GM12865 (cell line): ENCODE measurements around the gene BSG.

Source experiments
- DNase-seq: peaks from one replicate; pipeline ENCODE4 v3.0.0; 2010; ENCODE audit warnings: low read depth
- H3K4me3 ChIP-seq: 2 replicates; pipeline ENCODE4 v1.5.1; 2011; ENCODE audit warnings: mild to moderate bottlenecking, low read depth, low read length, control low read depth
- TF ChIP-seq, protein P1 (sequence below): IDR thresholded peaks from 2 replicates; pipeline ENCODE4 v1.5.1; 2011; ENCODE audit warnings: low read length, control low read depth, low read depth, inconsistent platforms; ENCODE audit not compliant: insufficient read depth; ENCODE audit errors: missing control alignments

The BSG gene

DNA sequence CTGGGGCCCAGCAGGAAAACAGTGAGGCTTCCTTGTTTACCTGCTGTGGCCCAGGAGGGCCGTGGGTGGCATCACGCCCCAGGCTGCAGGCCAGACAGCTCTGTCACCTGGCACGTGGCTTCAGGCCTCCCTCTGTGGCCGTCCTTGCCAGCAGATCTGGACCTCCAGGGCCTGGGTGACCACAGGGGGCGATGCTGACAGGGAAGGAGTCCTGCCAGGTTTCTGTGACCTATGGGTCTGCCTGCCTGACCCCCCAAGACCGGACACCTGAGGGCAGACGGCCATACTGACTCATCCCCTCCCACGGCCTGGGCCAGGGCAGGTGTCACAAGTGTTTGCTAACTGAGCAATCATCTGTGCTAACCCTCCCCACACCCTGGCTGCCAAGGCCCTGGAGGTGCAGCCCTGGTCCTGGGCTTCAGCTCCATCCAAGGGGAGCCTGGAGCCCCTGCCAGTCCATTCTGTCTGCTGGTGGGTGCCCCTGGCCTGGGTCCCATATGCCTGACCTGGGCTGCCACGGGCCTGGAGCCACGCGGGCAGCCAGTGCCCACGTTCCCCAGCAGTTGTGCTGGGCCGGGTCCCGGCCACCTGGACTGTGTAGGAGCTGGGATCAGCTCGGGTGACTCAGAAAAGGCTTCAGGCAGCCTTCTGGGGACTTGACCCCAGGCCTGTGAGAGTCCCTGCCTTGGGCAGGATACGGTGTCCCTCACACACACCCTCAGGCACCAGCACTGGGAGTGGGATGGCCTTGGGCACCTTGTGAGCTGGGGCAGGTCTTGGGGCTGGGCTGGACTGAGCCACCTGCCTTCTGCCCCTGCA is 37.2 kb upstream of the BSG start:
- TF ChIP-seq, protein P1, sequence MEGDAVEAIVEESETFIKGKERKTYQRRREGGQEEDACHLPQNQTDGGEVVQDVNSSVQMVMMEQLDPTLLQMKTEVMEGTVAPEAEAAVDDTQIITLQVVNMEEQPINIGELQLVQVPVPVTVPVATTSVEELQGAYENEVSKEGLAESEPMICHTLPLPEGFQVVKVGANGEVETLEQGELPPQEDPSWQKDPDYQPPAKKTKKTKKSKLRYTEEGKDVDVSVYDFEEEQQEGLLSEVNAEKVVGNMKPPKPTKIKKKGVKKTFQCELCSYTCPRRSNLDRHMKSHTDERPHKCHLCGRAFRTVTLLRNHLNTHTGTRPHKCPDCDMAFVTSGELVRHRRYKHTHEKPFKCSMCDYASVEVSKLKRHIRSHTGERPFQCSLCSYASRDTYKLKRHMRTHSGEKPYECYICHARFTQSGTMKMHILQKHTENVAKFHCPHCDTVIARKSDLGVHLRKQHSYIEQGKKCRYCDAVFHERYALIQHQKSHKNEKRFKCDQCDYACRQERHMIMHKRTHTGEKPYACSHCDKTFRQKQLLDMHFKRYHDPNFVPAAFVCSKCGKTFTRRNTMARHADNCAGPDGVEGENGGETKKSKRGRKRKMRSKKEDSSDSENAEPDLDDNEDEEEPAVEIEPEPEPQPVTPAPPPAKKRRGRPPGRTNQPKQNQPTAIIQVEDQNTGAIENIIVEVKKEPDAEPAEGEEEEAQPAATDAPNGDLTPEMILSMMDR: no peak
- no peak overlapping the region for H3K4me3 ChIP-seq
- DNase-seq: no peak

DNA sequence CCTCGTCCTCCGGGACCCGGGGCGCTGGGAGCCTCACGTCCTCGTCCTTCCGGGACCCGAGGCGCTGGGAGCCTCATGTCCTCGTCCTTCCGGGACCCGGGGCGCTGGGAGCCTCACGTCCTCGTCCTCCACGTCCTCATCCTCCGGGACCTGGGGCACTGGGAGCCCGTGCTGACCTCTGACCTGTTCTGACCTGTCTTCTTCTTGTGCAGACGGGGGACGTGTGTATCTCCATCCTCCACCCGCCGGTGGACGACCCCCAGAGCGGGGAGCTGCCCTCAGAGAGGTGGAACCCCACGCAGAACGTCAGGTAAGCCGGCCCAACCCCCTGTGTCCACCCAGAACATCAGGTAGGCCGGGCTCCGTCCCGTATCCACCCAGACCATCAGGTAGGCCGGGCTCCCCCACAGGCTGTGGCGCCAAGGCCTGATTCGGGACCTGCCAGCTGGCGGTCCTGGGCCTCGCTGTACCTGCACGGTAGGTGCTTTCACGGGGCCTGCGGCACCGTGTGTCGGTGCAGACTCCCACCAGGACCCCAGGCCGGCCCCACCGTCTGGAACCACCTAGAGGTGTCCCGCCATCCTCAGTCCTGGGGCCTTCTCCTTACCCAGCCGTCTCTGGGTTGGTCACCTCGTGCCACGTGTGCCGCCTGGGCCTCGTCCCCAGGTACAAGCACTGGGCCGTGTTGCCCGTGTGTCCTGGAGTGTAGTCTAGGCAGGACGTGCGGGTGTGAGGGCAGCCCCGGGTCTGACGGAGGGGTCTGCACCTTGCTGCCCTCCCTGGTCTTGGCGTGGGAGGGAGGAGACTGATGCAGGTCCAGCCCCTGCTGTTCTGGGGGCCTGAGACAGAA is 36.1 kb upstream of the BSG start:
- DNase-seq: no peak
- TF ChIP-seq, protein P1: no peak
- no peak overlapping the region for H3K4me3 ChIP-seq

DNA sequence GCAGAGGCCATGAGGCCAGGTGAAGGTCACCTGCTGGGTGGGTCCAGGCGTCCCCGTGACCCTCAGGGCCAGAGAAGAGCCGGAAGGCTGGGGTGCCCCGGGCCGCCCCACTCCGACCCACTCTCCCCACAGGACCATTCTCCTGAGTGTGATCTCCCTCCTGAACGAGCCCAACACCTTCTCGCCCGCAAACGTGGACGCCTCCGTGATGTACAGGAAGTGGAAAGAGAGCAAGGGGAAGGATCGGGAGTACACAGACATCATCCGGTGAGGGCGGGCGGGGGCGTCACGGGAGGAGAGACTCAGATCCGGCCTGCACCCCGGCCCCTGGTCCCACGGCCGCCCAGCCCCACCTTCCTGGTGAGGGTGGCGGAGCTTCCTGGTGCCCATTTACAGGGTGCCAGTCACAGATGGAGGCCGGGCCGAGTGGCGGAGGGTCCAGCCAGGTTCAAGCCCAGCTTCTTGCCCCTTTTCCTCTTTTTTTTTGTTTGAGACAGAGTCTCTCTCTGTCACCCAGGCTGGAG is 35.5 kb upstream of the BSG start:
- TF ChIP-seq, protein P1: no peak
- DNase-seq: no peak
- no peak overlapping the region for H3K4me3 ChIP-seq

DNA sequence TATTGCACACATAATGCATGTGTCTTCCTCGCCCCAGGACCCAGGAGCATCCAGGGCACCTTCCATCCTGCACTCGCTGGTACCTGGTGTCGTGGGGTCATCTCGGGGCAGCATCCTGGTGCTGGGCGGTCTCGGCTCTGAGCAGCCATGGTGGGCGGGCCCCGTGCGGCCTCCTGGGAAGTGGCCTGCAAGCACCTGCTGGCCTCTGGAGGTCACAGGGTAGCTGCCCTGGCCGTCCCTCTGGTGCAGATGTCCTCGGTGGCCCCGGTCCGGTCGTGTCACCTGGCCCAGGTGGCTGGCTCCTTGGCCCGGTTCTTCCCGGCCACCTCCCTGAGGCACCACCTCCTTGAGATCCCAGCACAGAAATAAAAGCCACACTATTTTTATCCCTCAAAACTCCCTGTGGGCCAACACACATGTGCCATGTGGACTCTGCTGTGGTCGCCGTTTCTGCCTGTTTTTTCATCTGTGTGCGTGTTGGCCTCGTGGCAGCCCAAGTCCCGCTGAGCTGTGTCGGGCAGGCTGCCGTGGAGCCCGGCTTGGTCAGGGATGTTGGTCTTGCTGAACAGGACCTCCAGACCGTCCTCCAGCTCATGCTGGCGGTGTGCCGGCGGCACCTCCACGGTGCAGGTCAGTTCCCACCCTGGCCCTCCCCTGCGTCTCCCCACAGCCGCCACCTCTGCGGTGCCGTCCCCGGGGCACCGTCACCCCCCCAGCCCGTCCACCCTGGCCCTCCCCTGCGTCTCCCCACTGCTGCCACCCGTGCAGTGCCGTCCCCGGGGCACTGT is 33.6 kb upstream of the BSG start:
- TF ChIP-seq, protein P1: no peak
- no peak overlapping the region for H3K4me3 ChIP-seq
- no peak for DNase-seq

DNA sequence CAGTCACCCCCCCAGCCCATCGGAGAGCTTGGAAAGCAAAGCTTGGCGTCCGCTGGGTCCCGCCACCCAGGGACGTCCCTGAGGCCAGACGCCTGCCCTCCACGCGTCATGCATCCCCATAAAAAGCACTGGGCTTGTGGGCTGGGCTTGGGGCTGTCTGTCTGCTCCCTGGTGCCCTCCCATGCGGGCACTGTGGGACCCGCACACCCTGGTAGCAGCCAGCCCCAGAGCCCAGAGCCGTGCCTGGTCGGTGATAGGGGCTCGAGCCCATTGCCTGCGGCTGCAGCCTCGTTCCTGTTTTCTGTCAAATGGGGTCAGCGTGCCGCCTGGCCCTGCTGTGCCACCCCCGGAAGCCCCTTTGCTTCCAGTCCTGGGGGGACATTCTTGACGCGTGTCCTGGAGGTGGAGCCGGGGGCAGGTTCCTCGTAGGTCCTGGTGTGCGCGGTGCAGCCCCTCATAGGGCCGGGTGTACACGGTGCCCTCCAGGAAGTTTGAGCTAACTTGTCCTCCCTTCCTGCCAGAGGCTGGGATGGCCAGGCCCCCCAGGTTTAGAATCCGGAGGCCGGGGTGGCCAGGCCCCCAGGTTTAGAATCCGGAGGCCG is 32.9 kb upstream of the BSG start:
- H3K4me3 ChIP-seq: no peak overlapping the region
- DNase-seq: no peak
- TF ChIP-seq, protein P1: no peak

DNA sequence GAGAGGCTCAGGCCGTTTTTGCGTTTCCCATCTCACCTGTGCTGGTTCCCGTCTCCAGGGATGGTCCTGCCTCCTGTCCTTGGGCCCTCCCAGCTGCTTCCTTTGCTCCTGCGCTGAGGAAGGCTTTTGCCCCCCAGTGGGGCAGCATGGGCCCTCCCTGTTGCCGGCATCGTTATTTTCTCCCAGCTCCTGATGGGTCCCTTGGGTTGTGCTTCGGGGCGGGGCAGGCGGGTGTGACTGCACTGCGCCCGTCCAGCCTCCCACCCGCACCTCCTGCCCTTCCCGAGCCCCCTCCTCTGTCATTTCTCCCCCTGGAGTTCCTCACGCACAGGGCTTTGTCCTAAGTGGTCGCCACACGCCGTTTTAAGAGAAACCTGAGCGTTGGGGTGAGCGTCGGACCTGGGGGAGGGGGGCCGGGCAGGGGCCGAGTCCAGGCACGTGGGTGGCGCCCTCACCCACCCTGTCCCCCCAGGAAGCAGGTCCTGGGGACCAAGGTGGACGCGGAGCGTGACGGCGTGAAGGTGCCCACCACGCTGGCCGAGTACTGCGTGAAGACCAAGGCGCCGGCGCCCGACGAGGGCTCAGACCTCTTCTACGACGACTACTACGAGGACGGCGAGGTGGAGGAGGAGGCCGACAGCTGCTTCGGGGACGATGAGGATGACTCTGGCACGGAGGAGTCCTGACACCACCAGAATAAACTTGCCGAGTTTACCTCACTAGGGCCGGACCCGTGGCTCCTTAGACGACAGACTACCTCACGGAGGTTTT is 31.3 kb upstream of the BSG start:
- no peak for DNase-seq
- TF ChIP-seq, protein P1: no peak
- no peak overlapping the region for H3K4me3 ChIP-seq
